NCI-H2171 treated with DMSO at 0.1 percent for 48 hours (cell line): ENCODE data around the gene RPL26.
"Not testable (repeated sequence)": the region's sequence is repeated elsewhere in the genome, so short reads cannot be mapped to it uniquely, and the experiment has no call there.

Experiments
- DNase-seq: peaks from one replicate; lab custom pipeline; 2025; lab: John Stamatoyannopoulos, UW

The RPL26 gene

GRCh38 chr17:8394497-8394896, 11.5 kb upstream of the RPL26 start:
- DNase-seq, result not testable (repeated sequence)

- no peak for DNase-seq
These were observed 10.7 kb upstream of the RPL26 start for GRCh38 chr17:8393470-8394231.

GRCh38 chr17:8392674-8393469, 9.9 kb upstream of the RPL26 start:
- DNase-seq, result no peak

- DNase-seq, result no peak
These were observed 9.3 kb upstream of the RPL26 start for GRCh38 chr17:8392274-8392673.

GRCh38 chr17:8391711-8392110, 8.7 kb upstream of the RPL26 start:
- DNase-seq, result no peak

- DNase-seq, result no peak
These were observed 5.1 kb upstream of the RPL26 start for GRCh38 chr17:8387914-8388651.

- DNase-seq, result no peak
These were observed 3.8 kb upstream of the RPL26 start for GRCh38 chr17:8386841-8387240.

- DNase-seq, result no peak
These were observed 1.9 kb upstream of the RPL26 start for GRCh38 chr17:8384801-8385378.

GRCh38 chr17:8382880-8383142, 182 bp downstream of the RPL26 start:
- no peak for DNase-seq

- no peak for DNase-seq
These were observed 727 bp downstream of the RPL26 start for GRCh38 chr17:8382052-8382879.

- no peak for DNase-seq
These were observed 2.9 kb downstream of the RPL26 start for GRCh38 chr17:8380049-8380448.

- not testable (repeated sequence) for DNase-seq
These were observed 4.9 kb downstream of the RPL26 start for GRCh38 chr17:8378117-8378516.

- DNase-seq, result no peak
These were observed 5.6 kb downstream of the RPL26 start for GRCh38 chr17:8377422-8377821.

GRCh38 chr17:8376271-8377067, 6.5 kb downstream of the RPL26 start, which contains the start of gene KRABD2:
TSS of gene KRABD2 (minus strand) at chr17:8376704.
- DNase-seq, result peak; percentile 94

- DNase-seq, result peak; percentile 57
These were observed 7.2 kb downstream of the RPL26 start for GRCh38 chr17:8375738-8376259.

GRCh38 chr17:8373856-8374255, 9.1 kb downstream of the RPL26 start:
- not testable (repeated sequence) for DNase-seq

GRCh38 chr17:8372422-8372821, 10.6 kb downstream of the RPL26 start:
- no peak for DNase-seq

- DNase-seq, result peak; percentile 75
These were observed 11.2 kb downstream of the RPL26 start for GRCh38 chr17:8371786-8372185.

GRCh38 chr17:8369944-8370343, 13.0 kb downstream of the RPL26 start:
- DNase-seq, result no peak

GRCh38 chr17:8368193-8368592, 14.8 kb downstream of the RPL26 start:
- no peak for DNase-seq
